Liver (tissue), 9 donors: ENCODE data around the gene DDA1. TPM values are rescaled to one million over a fixed set of nuclear protein-coding genes. Genes with fewer than 3 reads are reported as not detected.
A peak's percentile ranks its signal among the peaks of the same experiment; 100 is the strongest.

Source experiments
- DNase-seq: peaks from one replicate; pipeline ENCODE4 v3.0.0-alpha.2; 2017; ENCODE audit warnings: low spot score
- H3K27ac ChIP-seq, 2 donors: one replicate each; pipeline ENCODE4 v1.7.0; 2013; ENCODE audit warnings: inconsistent platforms in 2 of 2, low read length in 2 of 2, control low read depth in 1 of 2, low read depth in 1 of 2, mild to moderate bottlenecking in 1 of 2
- H3K27me3 ChIP-seq, 4 donors: one replicate each; pipeline versions ENCODE4 v1.6.1 to v1.7.0; 2013; ENCODE audit warnings: low read length in 3 of 4, inconsistent platforms in 1 of 4, mild to moderate bottlenecking in 1 of 4, moderate library complexity in 1 of 4; ENCODE audit not compliant: control insufficient read depth in 4 of 4, insufficient read depth in 4 of 4
- H3K36me3 ChIP-seq, 4 donors: one replicate each; pipeline versions ENCODE4 v1.6.1 to v1.7.0; 2013; ENCODE audit warnings: low read length in 3 of 4, mild to moderate bottlenecking in 3 of 4, low read depth in 1 of 4, moderate library complexity in 1 of 4; ENCODE audit not compliant: control insufficient read depth in 4 of 4, insufficient read depth in 3 of 4
- H3K4me1 ChIP-seq, 4 donors: one replicate each; pipeline versions ENCODE4 v1.6.1 to v1.7.0; 2013; ENCODE audit warnings: low read length in 3 of 4, mild to moderate bottlenecking in 3 of 4, moderate library complexity in 1 of 4; ENCODE audit not compliant: control insufficient read depth in 4 of 4, insufficient read depth in 4 of 4
- H3K4me3 ChIP-seq, 3 donors: one replicate each; pipeline versions ENCODE4 v1.6.1 to v1.7.0; 2013; ENCODE audit warnings: low read length in 3 of 3, control low read depth in 1 of 3, low read depth in 1 of 3, mild to moderate bottlenecking in 1 of 3
- H3K9ac ChIP-seq, 2 donors: one replicate each; pipeline ENCODE4 v1.7.0; 2013; ENCODE audit warnings: low read length in 2 of 2, mild to moderate bottlenecking in 2 of 2, moderate library complexity in 2 of 2, control low read depth in 1 of 2, low read depth in 1 of 2
- H3K9me3 ChIP-seq, 4 donors: one replicate each; pipeline versions ENCODE4 v1.6.1 to v1.7.0; 2013; ENCODE audit warnings: low read length in 3 of 4; ENCODE audit not compliant: control insufficient read depth in 4 of 4
- ATF3 ChIP-seq: IDR thresholded peaks from 2 replicates; pipeline ENCODE4 v1.6.1; 2016; ENCODE audit warnings: antibody characterized with exemption
- CTCF ChIP-seq: fragments of 150-350 bp; IDR thresholded peaks from 2 replicates; pipeline ENCODE4 v1.5.1; 2017; ENCODE audit warnings: improper control_type of control experiment, low read depth, low read length; ENCODE audit not compliant: missing input control
- EGR1 ChIP-seq, 2 donors: IDR thresholded peaks; 2 replicates each; pipeline ENCODE4 v1.6.1; 2016 to 2018; ENCODE audit warnings: antibody characterized with exemption in 2 of 2, low read depth in 2 of 2
- FOXA1 ChIP-seq: IDR thresholded peaks from 2 replicates; pipeline ENCODE4 v1.6.1; 2016; ENCODE audit warnings: antibody characterized with exemption
- FOXA2 ChIP-seq: IDR thresholded peaks from 2 replicates; pipeline ENCODE4 v1.6.1; 2016; ENCODE audit warnings: antibody characterized with exemption
- GABPA ChIP-seq, 2 donors: IDR thresholded peaks in 1 of 2; conservative IDR thresholded peaks in 1 of 2; 2 replicates each; pipeline ENCODE4 v1.6.1; 2016; ENCODE audit warnings: antibody characterized with exemption in 2 of 2, mild to moderate bottlenecking in 1 of 2, moderate library complexity in 1 of 2
- HNF4A ChIP-seq, 2 donors: conservative IDR thresholded peaks; 2 replicates each; pipeline ENCODE4 v1.6.1; 2016; ENCODE audit warnings: antibody characterized with exemption in 2 of 2, mild to moderate bottlenecking in 2 of 2
- HNF4G ChIP-seq: IDR thresholded peaks from 2 replicates; pipeline ENCODE4 v1.6.1; 2016; ENCODE audit warnings: antibody characterized with exemption
- JUND ChIP-seq, 2 donors: IDR thresholded peaks; 2 replicates each; pipeline ENCODE4 v1.6.1; 2016; ENCODE audit warnings: antibody characterized with exemption in 2 of 2
- MAX ChIP-seq: IDR thresholded peaks from 2 replicates; pipeline ENCODE4 v1.6.1; 2016; ENCODE audit warnings: antibody characterized with exemption
- NR2F2 ChIP-seq: IDR thresholded peaks from 2 replicates; pipeline ENCODE4 v1.6.1; 2016; ENCODE audit warnings: antibody characterized with exemption
- RAD21 ChIP-seq, 2 donors: IDR thresholded peaks; 2 replicates each; pipeline ENCODE4 v1.6.1; 2016; ENCODE audit warnings: antibody characterized with exemption in 2 of 2, mild to moderate bottlenecking in 2 of 2
- REST ChIP-seq: IDR thresholded peaks from 2 replicates; pipeline ENCODE4 v1.6.1; 2016; ENCODE audit warnings: antibody characterized with exemption, mild to moderate bottlenecking
- RXRA ChIP-seq, 2 donors: IDR thresholded peaks; 2 replicates each; pipeline ENCODE4 v1.6.1; 2017 to 2018; ENCODE audit warnings: antibody characterized with exemption in 2 of 2, mild to moderate bottlenecking in 1 of 2
- SP1 ChIP-seq: IDR thresholded peaks from 2 replicates; pipeline ENCODE4 v1.6.1; 2018; ENCODE audit warnings: antibody characterized with exemption, mild to moderate bottlenecking
- TAF1 ChIP-seq: conservative IDR thresholded peaks from 2 replicates; pipeline ENCODE4 v1.6.1; 2016; ENCODE audit warnings: antibody characterized with exemption, mild to moderate bottlenecking
- YY1 ChIP-seq: IDR thresholded peaks from 2 replicates; pipeline ENCODE4 v1.6.1; 2016; ENCODE audit warnings: antibody characterized with exemption, mild to moderate bottlenecking
- ZBTB33 ChIP-seq: IDR thresholded peaks from 2 replicates; pipeline ENCODE4 v1.6.1; 2016; ENCODE audit warnings: antibody characterized with exemption
- WGBS: extraction: QIAGEN DNeasy Blood & Tissue Kit; methylation state at CpG from one replicate; pipeline ENCODE4 v1.1.7; 2013; 5-methylcytosine and 5-hydroxymethylcytosine counted together
- polyA plus RNA-seq, 2 donors: library from polyadenylated mRNA; stranded (reverse) in 1 of 2; unstranded in 1 of 2; fragments of 200-250 nt in 1 of 2; fragments of >200 nt in 1 of 2; fragmentation: Nextera tagmentation in 1 of 2; extraction: Ambion mirVana in 1 of 2; gene quantifications; one replicate each; pipeline versions ENCODE4 v1.2.1 to v1.2.3, GENCODE V29; 2013 to 2015
- total RNA-seq, 2 donors: library from RNA; depleted of rRNA; stranded (reverse); fragments of >200 nt; gene quantifications; one replicate each; pipeline ENCODE4 v1.2.3, GENCODE V29; 2014
- donor health status: healthy.
- donor health status: healthy.
- donor health status: healthy.
- donor health status: healthy.
- donor health status: healthy.

DDA1 gene
- total and polyA plus RNA-seq, 4 donors, result 7.9 to 37.9 (median 20.8) TPM

DNA sequence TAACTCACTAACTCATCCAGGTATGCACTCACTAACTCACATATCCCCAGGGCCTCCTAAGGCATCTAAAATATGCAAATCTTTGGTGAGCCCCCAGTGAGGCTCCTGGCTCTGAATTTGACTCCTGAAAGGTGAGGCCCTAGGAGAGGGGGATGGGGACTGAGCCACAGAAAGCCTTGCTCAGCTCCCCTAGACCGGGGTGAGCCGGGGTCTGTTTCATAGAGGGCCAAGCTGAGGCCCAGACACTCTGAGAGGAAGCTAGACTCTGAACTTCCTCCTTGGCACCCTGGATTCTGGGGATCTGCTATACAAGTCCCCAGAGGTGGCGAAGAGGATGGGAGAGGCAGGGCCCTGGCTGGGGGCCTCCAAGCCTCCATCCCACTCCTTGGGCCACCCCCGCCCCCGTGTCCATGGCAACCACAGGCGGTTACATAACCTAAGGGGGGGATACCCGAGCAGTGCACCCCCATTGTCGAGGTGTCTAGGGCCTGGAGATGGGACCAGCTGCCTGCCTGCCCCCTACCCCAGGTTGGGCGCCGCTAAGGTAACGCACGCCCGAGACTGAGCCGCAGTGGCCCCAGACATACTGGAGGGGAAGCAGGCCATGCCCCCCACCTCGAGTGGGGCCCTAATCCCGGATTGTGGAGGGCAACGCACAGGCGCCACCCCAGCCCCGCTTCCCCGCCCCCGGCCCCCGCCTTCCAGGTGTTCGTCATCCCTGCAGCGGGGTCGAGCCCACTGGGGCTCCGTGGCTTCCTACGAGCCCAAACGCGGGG, 6.8 kb upstream of the DDA1 start:
- H3K9me3 ChIP-seq, result peaks cover 0 to 4% (median 3%) of the 10 kb centered on the region in 4 donors
- TF ChIP-seq HNF4A (conservative IDR thresholded peaks at IDR 0.05) (no peak), TAF1 (no peak), RXRA (IDR thresholded peaks at IDR 0.05) (no peak), FOXA2 (no peak), YY1 (no peak), EGR1 (IDR thresholded peaks at IDR 0.05; ENCODE audit: low read depth in 2 of 2) (no peak), JUND (IDR thresholded peaks at IDR 0.05) (no peak), NR2F2 (no peak), CTCF (no peak), MAX (no peak), SP1 (no peak), GABPA (IDR thresholded peaks at IDR 0.05 in 1 of 2, conservative IDR thresholded peaks at IDR 0.05 in 1 of 2) (no peak), HNF4G (no peak), ATF3 (no peak), REST (no peak), FOXA1 (no peak), ZBTB33 (no peak), RAD21 (IDR thresholded peaks at IDR 0.05) (no peak)
- H3K9ac ChIP-seq, result peak overlapping the region in 1 of 2 donors; percentile 59
- peaks cover 0 to 4% (median 0%) of the 10 kb centered on the region in 4 donors for H3K36me3 ChIP-seq
- 17% methylated on average over 29 of the region's 29 CpGs for WGBS
- H3K27ac ChIP-seq, result peak overlapping the region; percentile 51 to 57
- peaks cover 12 to 42% (median 35%) of the 10 kb centered on the region in 4 donors for H3K4me1 ChIP-seq
- H3K4me3 ChIP-seq, result peak overlapping the region; percentile 62 to 87 (median 65)
- H3K27me3 ChIP-seq, result no peaks in the 10 kb centered on the region
- no peak for DNase-seq
